Measurements from ENCODE around the gene PTPRE.
A peak's percentile ranks its signal among the peaks of the same experiment; 100 is the strongest.

PTPRE gene

GRCh38 chr10:127922206-127922605, 15.3 kb downstream of the PTPRE start:
- no peaks in the 10 kb centered on the region for H3K36me3 ChIP-seq (ENCODE audit: low read depth)
- DNase-seq (ENCODE audit: low spot score) (no peak), ATAC-seq (ENCODE audit: low read depth) (no peak)
- H3K4me1 ChIP-seq (ENCODE audit: insufficient read depth, poor library complexity, severe bottlenecking), result peaks cover 35% of the 10 kb centered on the region
- no peaks in the 10 kb centered on the region for H3K9me3 ChIP-seq (ENCODE audit: severe bottlenecking)
- H3K27ac ChIP-seq (ENCODE audit: poor library complexity, severe bottlenecking), result peak overlapping the region; percentile 79
- TF ChIP-seq CTCF (IDR thresholded peaks at IDR 0.05; ENCODE audit: poor library complexity, severe bottlenecking), result no peak
- H3K27me3 ChIP-seq (ENCODE audit: insufficient read depth, poor library complexity, severe bottlenecking), result no peaks in the 10 kb centered on the region
- H3K4me3 ChIP-seq (ENCODE audit: severe bottlenecking), result no peak overlapping the region

- Histone ChIP-seq H3K4me3 (ENCODE audit: severe bottlenecking) (no peak overlapping the region), H3K9me3 (ENCODE audit: severe bottlenecking) (no peaks in the 10 kb centered on the region), H3K27ac (ENCODE audit: poor library complexity, severe bottlenecking) (peak overlapping the region; percentile 79), H3K4me1 (ENCODE audit: insufficient read depth, poor library complexity, severe bottlenecking) (peaks cover 35% of the 10 kb centered on the region), H3K36me3 (ENCODE audit: low read depth) (no peaks in the 10 kb centered on the region), H3K27me3 (ENCODE audit: insufficient read depth, poor library complexity, severe bottlenecking) (no peaks in the 10 kb centered on the region)
- no peak for TF ChIP-seq CTCF (IDR thresholded peaks at IDR 0.05; ENCODE audit: poor library complexity, severe bottlenecking)
- peak; percentile 95 for ATAC-seq (ENCODE audit: low read depth)
- peak; percentile 93 for DNase-seq (ENCODE audit: low spot score)
Measured at GRCh38 chr10:127922675-127923366, 15.9 kb downstream of the PTPRE start.

- H3K9me3 ChIP-seq (ENCODE audit: severe bottlenecking), result no peaks in the 10 kb centered on the region
- no peak for TF ChIP-seq CTCF (IDR thresholded peaks at IDR 0.05; ENCODE audit: poor library complexity, severe bottlenecking)
- no peak overlapping the region for H3K4me3 ChIP-seq (ENCODE audit: severe bottlenecking)
- DNase-seq (ENCODE audit: low spot score), result no peak
- ATAC-seq (ENCODE audit: low read depth), result no peak
- H3K36me3 ChIP-seq (ENCODE audit: low read depth), result no peaks in the 10 kb centered on the region
- H3K4me1 ChIP-seq (ENCODE audit: insufficient read depth, poor library complexity, severe bottlenecking), result peaks cover 35% of the 10 kb centered on the region
- no peaks in the 10 kb centered on the region for H3K27me3 ChIP-seq (ENCODE audit: insufficient read depth, poor library complexity, severe bottlenecking)
- H3K27ac ChIP-seq (ENCODE audit: poor library complexity, severe bottlenecking), result peak overlapping the region; percentile 79
Measured at GRCh38 chr10:127923646-127924045, 16.7 kb downstream of the PTPRE start.

- Histone ChIP-seq H3K36me3 (ENCODE audit: low read depth) (no peaks in the 10 kb centered on the region), H3K4me3 (ENCODE audit: severe bottlenecking) (no peak overlapping the region), H3K9me3 (ENCODE audit: severe bottlenecking) (no peaks in the 10 kb centered on the region), H3K4me1 (ENCODE audit: insufficient read depth, poor library complexity, severe bottlenecking) (peaks cover 21% of the 10 kb centered on the region), H3K27ac (ENCODE audit: poor library complexity, severe bottlenecking) (no peak overlapping the region), H3K27me3 (ENCODE audit: insufficient read depth, poor library complexity, severe bottlenecking) (no peaks in the 10 kb centered on the region)
- no peak for ATAC-seq (ENCODE audit: low read depth)
- no peak for TF ChIP-seq CTCF (IDR thresholded peaks at IDR 0.05; ENCODE audit: poor library complexity, severe bottlenecking)
- no peak for DNase-seq (ENCODE audit: low spot score)
Measured at GRCh38 chr10:127925471-127926207, 18.7 kb downstream of the PTPRE start.

GRCh38 chr10:127926455-127926854, 19.6 kb downstream of the PTPRE start:
- H3K27ac ChIP-seq (ENCODE audit: poor library complexity, severe bottlenecking), result no peak overlapping the region
- H3K4me3 ChIP-seq (ENCODE audit: severe bottlenecking), result no peak overlapping the region
- DNase-seq (ENCODE audit: low spot score) (no peak), ATAC-seq (ENCODE audit: low read depth) (no peak)
- no peaks in the 10 kb centered on the region for H3K36me3 ChIP-seq (ENCODE audit: low read depth)
- TF ChIP-seq CTCF (IDR thresholded peaks at IDR 0.05; ENCODE audit: poor library complexity, severe bottlenecking), result no peak
- H3K4me1 ChIP-seq (ENCODE audit: insufficient read depth, poor library complexity, severe bottlenecking), result peaks cover 21% of the 10 kb centered on the region
- no peaks in the 10 kb centered on the region for H3K27me3 ChIP-seq (ENCODE audit: insufficient read depth, poor library complexity, severe bottlenecking)
- no peaks in the 10 kb centered on the region for H3K9me3 ChIP-seq (ENCODE audit: severe bottlenecking)
